Activated CD4-positive, alpha-beta T cell treated with anti-CD3 and anti-CD28 coated beads for 36 hours (primary cell): Measurements from ENCODE around the gene CPEB1. TPM values are rescaled to one million over a fixed set of nuclear protein-coding genes. Genes with fewer than 3 reads are reported as not detected.
A peak's percentile ranks its signal among the peaks of the same experiment; 100 is the strongest.
"Not testable (repeated sequence)": the region's sequence is repeated elsewhere in the genome, so short reads cannot be mapped to it uniquely, and the experiment has no call there.

Experiments
- ATAC-seq: fragments of 200-7000 bp; cut with Tn5 transposase; one replicate; pipeline ENCODE4 v1.10.0; 2021; ENCODE audit warnings: mild to moderate bottlenecking, moderate library complexity
- CTCF ChIA-PET: fragments of 350-600 bp; sonication (Branson Sonifier 250); formaldehyde crosslinking; loops from one replicate; lab custom pipeline; 2021; ENCODE audit warnings: antibody characterized with exemption; lab: Charles Lee
- POLR2A ChIA-PET: fragments of 350-600 bp; sonication (Branson Sonifier 250); formaldehyde crosslinking; loops from one replicate; lab custom pipeline; 2021; ENCODE audit warnings: antibody characterized with exemption, inconsistent platforms; lab: Charles Lee
- DNase-seq: peaks from one replicate; pipeline ENCODE4 v3.0.0-alpha.2; 2020
- H3K27ac Mint-ChIP-seq: one replicate; pipeline ENCODE4 v1.8.0; 2021; ENCODE audit warnings: mixed read lengths
- H3K27me3 Mint-ChIP-seq: one replicate; pipeline ENCODE4 v1.8.0; 2021; ENCODE audit warnings: mixed read lengths
- H3K36me3 Mint-ChIP-seq: one replicate; pipeline ENCODE4 v1.8.0; 2021; ENCODE audit warnings: low read depth, mixed read lengths
- H3K4me1 Mint-ChIP-seq: one replicate; pipeline ENCODE4 v1.8.0; 2021; ENCODE audit warnings: mixed read lengths
- H3K4me3 Mint-ChIP-seq: one replicate; pipeline ENCODE4 v1.8.0; 2021; ENCODE audit warnings: mild to moderate bottlenecking, moderate library complexity, mixed read lengths
- H3K9me3 Mint-ChIP-seq: one replicate; pipeline ENCODE4 v1.8.0; 2021; ENCODE audit warnings: low read depth, mixed read lengths
- intact Hi-C, 2 experiments: fragments of 100-400 bp; cut with DNase I in 1 of 2; cut with micrococcal nuclease in 1 of 2; formaldehyde crosslinking; loops; one replicate each; pipeline versions ENCODE4 v1.14.2 to v1.15.1; 2022 to 2024; cut with DNase I, micrococcal nuclease
- total RNA-seq, 2 experiments: library from RNA; stranded (reverse); gene quantifications; one replicate each; pipeline ENCODE4 v1.2.3, GENCODE V29; 2021

CPEB1 gene
- total RNA-seq, 2 experiments from 2014 or later: 0.16 to 0.18 TPM

GRCh38 chr15:82648257-82649103, 1.3 kb upstream of the CPEB1 start:
- no peak for ATAC-seq
- intact Hi-C loops: loop anchor here in 1 of 2 experiments (5.0 kb wide), 1 partner anchor 106 kb away; the partner anchor contains the start of gene RPS17
- Mint-ChIP-seq H3K4me1 (peaks cover 3% of the 10 kb centered on the region), H3K27ac (no peak overlapping the region), H3K9me3 (no peaks in the 10 kb centered on the region), H3K4me3 (no peak overlapping the region), H3K27me3 (peaks cover 41% of the 10 kb centered on the region), H3K36me3 (no peaks in the 10 kb centered on the region)
- POLR2A ChIA-PET: no interaction called here
- CTCF ChIA-PET: no interaction called here
- DNase-seq: no peak

DNA sequence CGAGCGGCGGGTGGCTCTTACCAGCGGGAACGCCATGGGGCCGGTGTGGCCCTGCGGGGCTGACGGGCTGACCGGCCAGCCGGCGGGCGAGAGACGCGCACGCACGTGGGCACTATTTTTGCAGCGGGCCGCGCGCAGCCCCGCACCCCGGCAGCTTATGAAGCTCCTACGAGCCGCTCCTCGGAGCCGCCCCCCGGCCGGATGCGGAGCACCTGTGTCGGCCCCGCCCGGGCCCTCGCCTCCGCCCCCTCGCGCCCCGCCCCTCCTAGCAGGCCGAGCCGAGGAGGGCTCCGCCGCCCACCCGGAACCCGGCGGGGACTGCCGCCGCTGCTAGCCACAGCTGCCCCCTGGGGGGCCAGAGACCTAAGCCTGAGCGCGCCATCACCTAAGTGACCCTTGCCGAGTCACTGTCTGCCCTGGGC, 683 bp upstream of the CPEB1 start:
- Mint-ChIP-seq H3K4me1 (peaks cover 3% of the 10 kb centered on the region), H3K36me3 (no peaks in the 10 kb centered on the region), H3K27ac (no peak overlapping the region), H3K9me3 (no peaks in the 10 kb centered on the region), H3K4me3 (no peak overlapping the region), H3K27me3 (peaks cover 43% of the 10 kb centered on the region)
- ATAC-seq (peak; percentile 61), DNase-seq (peak; percentile 59)
- intact Hi-C loops: loop anchor here in 1 of 2 experiments (1.0 to 5.0 kb wide), 3 partner anchors 32 to 106 kb away; partner anchors contain the start of genes AP3B2 and RPS17
- POLR2A ChIA-PET: no interaction called here
- CTCF ChIA-PET: no interaction called here

- peaks cover 41% of the 10 kb centered on the region for H3K27me3 Mint-ChIP-seq
- ATAC-seq: peak; percentile 51
- no peaks in the 10 kb centered on the region for H3K9me3 Mint-ChIP-seq
- H3K27ac Mint-ChIP-seq: no peak overlapping the region
- ChIA-PET CTCF (interaction anchor here (0.7 kb wide), 1 partner anchor 357 kb away, joined by 3 read pairs; no protein-coding TSS in a partner anchor), POLR2A (no interaction called here)
- peaks cover 3% of the 10 kb centered on the region for H3K4me1 Mint-ChIP-seq
- H3K36me3 Mint-ChIP-seq: no peaks in the 10 kb centered on the region
- intact Hi-C loops: loop anchor here in 1 of 2 experiments (1.0 to 5.0 kb wide), 3 partner anchors 34 to 104 kb away; partner anchors contain the start of genes AP3B2 and RPS17
- H3K4me3 Mint-ChIP-seq: no peak overlapping the region
- peak; percentile 36 for DNase-seq
Observed at GRCh38 chr15:82646250-82647044, 716 bp downstream of the CPEB1 start.

DNA sequence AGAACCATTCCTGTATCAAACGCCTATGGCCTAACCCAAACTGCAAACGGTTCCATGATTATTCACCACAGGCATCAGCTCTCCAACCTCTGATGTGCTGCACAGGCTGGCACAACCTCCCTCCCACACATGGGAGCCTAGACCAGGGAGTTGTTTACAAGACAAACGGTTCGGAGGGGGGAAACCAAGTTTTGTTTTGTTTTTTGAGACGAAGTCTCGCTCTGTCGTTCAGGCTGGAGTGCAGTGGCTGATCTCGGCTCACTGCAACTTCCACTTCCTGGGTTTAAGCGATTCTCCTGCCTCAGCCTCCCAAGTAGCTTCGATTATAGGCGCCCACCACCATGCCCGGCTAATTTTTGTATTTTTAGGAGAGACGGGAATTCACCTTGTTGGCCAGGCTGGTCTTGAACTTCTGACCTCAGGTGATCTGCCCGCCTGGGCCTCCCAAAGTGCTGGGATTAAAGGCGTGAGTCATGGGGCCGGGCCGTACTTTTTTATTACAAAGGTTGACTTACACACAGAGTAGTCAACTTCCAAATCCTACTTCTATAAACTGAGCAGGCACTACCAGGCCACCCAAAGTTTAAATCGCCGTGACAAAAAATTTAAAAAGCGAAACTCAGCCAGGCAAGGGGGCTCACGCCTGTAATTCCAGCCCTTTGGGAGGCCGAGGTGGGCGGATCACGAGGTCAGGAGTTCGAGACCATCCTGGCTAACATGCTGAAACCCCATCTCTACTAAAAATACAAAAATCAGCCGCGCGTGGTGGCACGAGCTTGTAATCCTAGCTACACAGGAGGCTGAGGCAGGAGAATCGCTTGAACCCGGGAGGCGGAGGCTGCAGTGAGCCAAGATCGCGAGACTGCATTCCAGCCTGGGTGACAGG, 2.0 kb downstream of the CPEB1 start:
- H3K4me1 Mint-ChIP-seq, ATAC-seq, DNase-seq, H3K27ac Mint-ChIP-seq, POLR2A ChIA-PET, H3K9me3 Mint-ChIP-seq, H3K4me3 Mint-ChIP-seq, H3K36me3 Mint-ChIP-seq: not testable (repeated sequence)
- CTCF ChIA-PET: interaction anchor here (0.7 to 1.3 kb wide), 3 partner anchors 41 to 610 kb away, joined by 3 to 4 read pairs (median 4); no protein-coding TSS in a partner anchor
- H3K27me3 Mint-ChIP-seq: peaks cover 53% of the 10 kb centered on the region
- intact Hi-C loops: loop anchor here in 1 of 2 experiments (5.0 kb wide), 1 partner anchor 103 kb away; the partner anchor contains the start of gene RPS17

DNA sequence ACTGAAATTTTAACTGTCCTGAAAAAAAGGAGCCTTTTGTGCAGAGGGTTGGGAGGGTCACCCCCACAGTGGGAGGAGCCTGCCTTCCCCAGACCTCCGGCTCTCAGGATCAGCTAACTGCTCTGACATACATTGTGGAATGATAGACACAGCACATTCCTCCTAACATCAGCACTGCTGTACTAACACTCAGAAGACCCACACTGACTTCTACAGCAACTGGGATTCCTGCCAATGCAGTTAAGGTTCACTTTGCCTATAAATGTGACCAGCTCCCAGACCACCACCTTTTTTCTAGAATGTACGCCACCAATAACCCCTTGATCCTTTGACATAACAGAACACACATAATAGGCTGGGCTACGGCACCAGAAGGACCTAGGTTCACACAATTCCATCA, 3.2 kb downstream of the CPEB1 start:
- Mint-ChIP-seq H3K36me3 (no peaks in the 10 kb centered on the region), H3K4me1 (peaks cover 3% of the 10 kb centered on the region), H3K4me3 (no peak overlapping the region), H3K27me3 (peaks cover 58% of the 10 kb centered on the region), H3K27ac (no peak overlapping the region), H3K9me3 (no peaks in the 10 kb centered on the region)
- ATAC-seq (no peak), DNase-seq (no peak)
- CTCF ChIA-PET: interaction anchor here (1.1 kb wide), 1 partner anchor 17 kb away, joined by 3 read pairs; no protein-coding TSS in a partner anchor
- POLR2A ChIA-PET: no interaction called here
- intact Hi-C loops: no loop called here

- POLR2A ChIA-PET: no interaction called here
Observed at GRCh38 chr15:82642656-82643055, 4.5 kb downstream of the CPEB1 start.

GRCh38 chr15:82641129-82641798, 5.9 kb downstream of the CPEB1 start:
- H3K4me3 Mint-ChIP-seq: no peak overlapping the region
- peaks cover 57% of the 10 kb centered on the region for H3K27me3 Mint-ChIP-seq

More at GRCh38 chr15:82642656-82643055, 4.5 kb downstream of the CPEB1 start:
- ATAC-seq (no peak), DNase-seq (no peak)
- Mint-ChIP-seq H3K27me3 (peaks cover 51% of the 10 kb centered on the region), H3K9me3 (no peaks in the 10 kb centered on the region), H3K36me3 (no peaks in the 10 kb centered on the region), H3K27ac (no peak overlapping the region), H3K4me3 (no peak overlapping the region), H3K4me1 (peaks cover 3% of the 10 kb centered on the region)
- intact Hi-C loops: no loop called here
- CTCF ChIA-PET: interaction anchor here (1.1 kb wide), 1 partner anchor 19 kb away, joined by 3 read pairs; no protein-coding TSS in a partner anchor

DNA sequence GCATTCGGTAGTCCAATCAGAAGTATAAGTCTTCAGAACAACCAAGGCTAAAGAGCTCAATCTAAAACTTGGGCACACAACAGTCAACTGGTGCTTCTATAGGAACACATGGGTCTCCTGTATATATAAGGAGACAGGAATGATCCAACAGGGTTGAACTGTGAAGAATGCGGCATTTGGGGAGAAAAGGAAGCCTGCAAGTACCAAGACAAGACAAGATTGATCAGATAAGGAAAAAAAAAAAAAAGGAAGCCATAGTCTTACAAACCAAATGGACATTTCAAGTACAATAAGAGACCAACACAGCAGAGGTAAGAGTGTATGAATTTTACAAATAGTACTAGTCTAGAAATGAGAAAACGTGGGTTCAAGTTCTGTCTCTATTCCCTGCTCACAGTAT, 6.5 kb downstream of the CPEB1 start:
- peaks cover 60% of the 10 kb centered on the region for H3K27me3 Mint-ChIP-seq
- ChIA-PET CTCF (no interaction called here), POLR2A (no interaction called here)
- DNase-seq: no peak
- no peak for ATAC-seq
- no peaks in the 10 kb centered on the region for H3K36me3 Mint-ChIP-seq
- intact Hi-C loops: no loop called here
- H3K27ac Mint-ChIP-seq: no peak overlapping the region
- no peaks in the 10 kb centered on the region for H3K4me1 Mint-ChIP-seq
- H3K9me3 Mint-ChIP-seq: no peaks in the 10 kb centered on the region
- no peak overlapping the region for H3K4me3 Mint-ChIP-seq

More at GRCh38 chr15:82641129-82641798, 5.9 kb downstream of the CPEB1 start:
- ATAC-seq (no peak), DNase-seq (no peak)
- no peak overlapping the region for H3K27ac Mint-ChIP-seq
- no peaks in the 10 kb centered on the region for H3K36me3 Mint-ChIP-seq
- POLR2A ChIA-PET: no interaction called here
- CTCF ChIA-PET: interaction anchor here (0.7 to 1.0 kb wide), 2 partner anchors 109 to 354 kb away, joined by 3 read pairs; no protein-coding TSS in a partner anchor
- intact Hi-C loops: no loop called here
- H3K4me1 Mint-ChIP-seq: peaks cover 3% of the 10 kb centered on the region
- no peaks in the 10 kb centered on the region for H3K9me3 Mint-ChIP-seq

DNA sequence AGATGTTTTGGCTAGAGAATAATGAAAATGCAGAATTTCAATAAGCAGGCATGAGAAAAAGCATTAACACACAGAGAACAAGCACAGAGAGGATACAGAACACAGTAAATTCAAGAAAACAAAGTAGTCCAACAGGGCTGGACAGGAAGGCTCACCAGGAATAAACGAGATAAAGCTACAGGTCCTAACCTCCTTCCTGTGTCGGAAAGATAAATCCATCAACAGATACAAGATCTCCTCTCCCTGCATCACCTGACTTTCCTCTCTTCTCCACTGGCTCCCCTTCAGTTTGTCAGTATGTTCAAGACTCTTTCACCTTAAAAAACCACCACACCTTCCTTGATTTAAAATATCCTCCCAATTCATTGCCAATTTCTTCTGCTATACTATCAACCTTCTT, 11.4 kb downstream of the CPEB1 start:
- H3K27ac Mint-ChIP-seq: no peak overlapping the region
- ATAC-seq: no peak
- H3K36me3 Mint-ChIP-seq: no peaks in the 10 kb centered on the region
- ChIA-PET POLR2A (no interaction called here), CTCF (no interaction called here)
- no peak for DNase-seq
- H3K4me3 Mint-ChIP-seq: no peak overlapping the region
- H3K9me3 Mint-ChIP-seq: no peaks in the 10 kb centered on the region
- intact Hi-C loops: no loop called here
- H3K27me3 Mint-ChIP-seq: peaks cover 38% of the 10 kb centered on the region
- no peaks in the 10 kb centered on the region for H3K4me1 Mint-ChIP-seq

DNA sequence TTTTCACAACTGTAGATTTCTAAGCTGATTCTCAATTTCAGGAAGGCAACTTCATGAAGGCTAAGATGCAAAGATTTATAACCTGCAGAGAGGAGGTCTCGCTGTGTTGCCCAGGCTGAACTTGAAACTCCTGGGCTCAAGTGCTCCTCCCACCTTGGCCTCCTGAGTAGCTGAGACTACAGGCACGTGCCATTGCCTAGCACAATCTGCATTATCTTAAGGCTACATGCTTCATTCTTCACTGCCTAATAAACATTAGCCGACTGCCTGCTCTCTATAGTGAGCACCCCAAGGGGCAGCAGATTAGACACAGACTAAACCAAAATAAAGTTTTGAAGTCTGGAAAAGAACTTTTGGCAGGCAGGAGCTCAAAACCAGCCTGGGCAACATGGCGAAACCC, 17.1 kb downstream of the CPEB1 start:
- CTCF ChIA-PET: no interaction called here
- ATAC-seq (no peak), DNase-seq (no peak)
- Mint-ChIP-seq H3K9me3 (no peaks in the 10 kb centered on the region), H3K4me3 (no peak overlapping the region), H3K27me3 (peaks cover 6% of the 10 kb centered on the region), H3K4me1 (no peaks in the 10 kb centered on the region), H3K27ac (no peak overlapping the region), H3K36me3 (no peaks in the 10 kb centered on the region)
- intact Hi-C loops: no loop called here
- POLR2A ChIA-PET: no interaction called here
